ENCODE results near the gene LRCH1. TPM values are rescaled to one million over a fixed set of nuclear protein-coding genes. Genes with fewer than 3 reads are reported as not detected.

LRCH1 gene
- total RNA-seq, 1 experiment from 2014 or later = 11.7 TPM

DNA sequence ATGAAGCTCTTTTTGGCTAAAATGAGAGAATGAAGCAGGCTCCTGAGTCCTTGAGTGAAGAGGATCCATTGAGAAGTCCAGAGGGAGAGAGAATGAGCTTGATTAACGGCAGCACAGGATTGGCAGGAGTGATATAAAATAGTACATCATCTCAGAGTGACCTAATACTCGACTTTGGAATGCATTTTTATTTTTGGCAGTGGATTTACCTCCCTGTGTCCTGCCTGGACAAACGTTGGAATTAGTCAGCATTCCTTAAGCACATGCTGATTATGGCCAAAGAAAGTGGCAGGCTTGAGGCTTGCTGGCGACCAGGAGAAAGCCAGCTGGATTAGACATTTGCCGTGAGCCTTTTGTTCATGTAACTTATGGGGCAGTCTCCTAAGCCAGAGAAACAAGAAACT lies 22.9 kb downstream of the LRCH1 start:
- DNase-seq = no peak
- no peak overlapping the region for H3K27ac Mint-ChIP-seq (ENCODE audit: unreplicated experiment)
- TF ChIP-seq, protein P1, sequence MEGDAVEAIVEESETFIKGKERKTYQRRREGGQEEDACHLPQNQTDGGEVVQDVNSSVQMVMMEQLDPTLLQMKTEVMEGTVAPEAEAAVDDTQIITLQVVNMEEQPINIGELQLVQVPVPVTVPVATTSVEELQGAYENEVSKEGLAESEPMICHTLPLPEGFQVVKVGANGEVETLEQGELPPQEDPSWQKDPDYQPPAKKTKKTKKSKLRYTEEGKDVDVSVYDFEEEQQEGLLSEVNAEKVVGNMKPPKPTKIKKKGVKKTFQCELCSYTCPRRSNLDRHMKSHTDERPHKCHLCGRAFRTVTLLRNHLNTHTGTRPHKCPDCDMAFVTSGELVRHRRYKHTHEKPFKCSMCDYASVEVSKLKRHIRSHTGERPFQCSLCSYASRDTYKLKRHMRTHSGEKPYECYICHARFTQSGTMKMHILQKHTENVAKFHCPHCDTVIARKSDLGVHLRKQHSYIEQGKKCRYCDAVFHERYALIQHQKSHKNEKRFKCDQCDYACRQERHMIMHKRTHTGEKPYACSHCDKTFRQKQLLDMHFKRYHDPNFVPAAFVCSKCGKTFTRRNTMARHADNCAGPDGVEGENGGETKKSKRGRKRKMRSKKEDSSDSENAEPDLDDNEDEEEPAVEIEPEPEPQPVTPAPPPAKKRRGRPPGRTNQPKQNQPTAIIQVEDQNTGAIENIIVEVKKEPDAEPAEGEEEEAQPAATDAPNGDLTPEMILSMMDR (IDR thresholded peaks at IDR 0.05; ENCODE audit: unreplicated experiment) = no peak
- H3K4me1 Mint-ChIP-seq (ENCODE audit: low read depth, unreplicated experiment) = no peaks in the 10 kb centered on the region
- H3K36me3 Mint-ChIP-seq (ENCODE audit: insufficient read depth, unreplicated experiment) = no peaks in the 10 kb centered on the region
- H3K9me3 Mint-ChIP-seq (ENCODE audit: low read depth, unreplicated experiment) = no peaks in the 10 kb centered on the region
- CTCF ChIA-PET = no interaction called here
- H3K4me3 Mint-ChIP-seq (ENCODE audit: low read depth, unreplicated experiment) = no peak overlapping the region
- intact Hi-C loops (cut with micrococcal nuclease; ENCODE audit: unreplicated experiment) = no loop called here
- no TSS peak for BruUV-seq (replicated peaks)
- H3K27me3 Mint-ChIP-seq (ENCODE audit: unreplicated experiment) = no peaks in the 10 kb centered on the region

DNA sequence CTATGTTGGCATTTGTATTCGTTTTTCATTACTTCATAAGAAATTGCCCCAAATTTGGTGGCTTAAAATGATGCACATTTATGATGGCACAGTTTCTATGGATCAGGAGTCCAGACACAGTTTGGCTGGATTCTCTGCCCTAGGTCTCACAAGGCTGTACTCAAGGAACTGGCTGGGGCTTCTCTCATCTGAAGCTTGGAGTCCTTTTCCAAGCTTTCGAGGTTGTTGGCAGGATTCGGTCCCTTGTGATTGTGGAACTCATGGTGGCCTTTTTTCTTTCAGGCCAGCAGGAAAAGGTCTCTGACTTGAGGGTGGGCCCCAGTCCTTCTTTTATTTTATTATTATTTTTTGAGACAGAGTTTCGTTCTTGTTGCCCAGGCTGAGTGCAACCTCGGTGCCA lies 23.8 kb downstream of the LRCH1 start:
- Mint-ChIP-seq H3K4me3 (ENCODE audit: low read depth, unreplicated experiment) (no peak overlapping the region), H3K36me3 (ENCODE audit: insufficient read depth, unreplicated experiment) (no peaks in the 10 kb centered on the region), H3K4me1 (ENCODE audit: low read depth, unreplicated experiment) (no peaks in the 10 kb centered on the region), H3K27ac (ENCODE audit: unreplicated experiment) (no peak overlapping the region), H3K27me3 (ENCODE audit: unreplicated experiment) (no peaks in the 10 kb centered on the region), H3K9me3 (ENCODE audit: low read depth, unreplicated experiment) (no peaks in the 10 kb centered on the region)
- CTCF ChIA-PET = no interaction called here
- TF ChIP-seq, protein P1 (IDR thresholded peaks at IDR 0.05; ENCODE audit: unreplicated experiment) = no peak
- no TSS peak for BruUV-seq (replicated peaks)
- intact Hi-C loops (cut with micrococcal nuclease; ENCODE audit: unreplicated experiment) = no loop called here
- DNase-seq = no peak

DNA sequence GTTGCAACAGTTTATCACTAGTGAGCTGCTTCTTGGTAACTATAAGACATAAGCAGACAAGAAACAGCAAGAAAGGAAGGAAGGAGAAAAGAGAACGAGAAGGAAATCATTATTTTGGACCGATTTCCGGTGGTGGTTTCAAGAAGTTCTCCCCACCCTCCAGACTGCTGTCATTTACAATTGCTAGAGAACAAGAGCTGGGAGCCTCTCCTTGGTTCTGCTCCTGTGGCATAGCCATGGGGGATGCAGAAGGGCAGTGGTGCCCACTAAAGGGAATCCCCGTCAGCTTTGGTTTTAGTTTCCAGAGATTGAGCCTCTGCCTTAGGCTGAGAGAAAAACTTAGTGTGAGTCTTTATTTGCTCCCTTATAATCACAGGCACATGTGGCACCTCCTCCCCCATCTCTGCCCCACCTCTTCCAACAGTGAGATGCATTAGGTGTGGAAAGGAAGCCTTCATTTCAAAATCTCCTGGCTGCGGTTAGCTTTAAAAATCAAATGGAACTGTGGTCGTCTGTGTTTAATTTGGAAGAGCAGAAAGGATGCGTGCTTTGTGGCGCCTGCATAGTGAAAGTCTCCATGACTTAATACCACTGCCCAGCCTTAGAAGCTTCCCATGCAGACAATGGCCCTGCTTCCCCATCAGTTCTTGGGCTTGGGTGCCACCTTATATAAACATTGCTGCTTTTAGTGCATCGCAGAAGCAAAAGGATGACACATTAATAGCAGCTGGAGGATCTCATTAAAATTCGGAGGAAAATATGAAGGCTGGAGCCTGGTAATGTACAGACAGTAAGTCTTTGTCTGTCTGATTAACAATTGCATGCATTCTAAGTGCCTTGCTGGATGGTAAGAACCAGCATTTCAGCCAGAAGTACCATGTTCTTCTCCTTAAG lies 25.0 kb downstream of the LRCH1 start:
- no TSS peak for BruUV-seq (replicated peaks)
- DNase-seq = no peak
- TF ChIP-seq, protein P1 (IDR thresholded peaks at IDR 0.05; ENCODE audit: unreplicated experiment) = no peak
- H3K27ac Mint-ChIP-seq (ENCODE audit: unreplicated experiment) = no peak overlapping the region
- no peaks in the 10 kb centered on the region for H3K4me1 Mint-ChIP-seq (ENCODE audit: low read depth, unreplicated experiment)
- H3K4me3 Mint-ChIP-seq (ENCODE audit: low read depth, unreplicated experiment) = no peak overlapping the region
- intact Hi-C loops (cut with micrococcal nuclease; ENCODE audit: unreplicated experiment) = no loop called here
- CTCF ChIA-PET = no interaction called here
- H3K27me3 Mint-ChIP-seq (ENCODE audit: unreplicated experiment) = no peaks in the 10 kb centered on the region
- no peaks in the 10 kb centered on the region for H3K9me3 Mint-ChIP-seq (ENCODE audit: low read depth, unreplicated experiment)
- H3K36me3 Mint-ChIP-seq (ENCODE audit: insufficient read depth, unreplicated experiment) = no peaks in the 10 kb centered on the region

DNA sequence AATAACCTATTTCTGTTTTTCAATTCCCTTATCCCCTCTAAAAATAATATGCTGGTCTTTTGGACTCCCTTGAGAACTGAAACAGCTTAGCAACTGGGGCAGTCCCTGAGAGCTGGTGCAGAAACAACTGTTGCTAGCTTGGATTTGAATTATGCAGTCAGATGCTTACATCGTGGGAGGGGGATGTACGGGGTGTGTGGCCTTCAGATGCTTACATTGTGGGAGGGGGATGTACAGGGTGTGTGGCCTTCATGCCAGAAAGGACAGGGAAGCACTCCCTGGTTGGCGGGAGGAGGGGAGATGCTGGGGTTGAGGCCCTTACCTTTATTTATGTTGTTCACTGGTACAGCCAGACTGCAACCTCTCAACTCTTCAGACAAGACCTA lies 25.6 kb downstream of the LRCH1 start:
- no peaks in the 10 kb centered on the region for H3K9me3 Mint-ChIP-seq (ENCODE audit: low read depth, unreplicated experiment)
- no peaks in the 10 kb centered on the region for H3K36me3 Mint-ChIP-seq (ENCODE audit: insufficient read depth, unreplicated experiment)
- DNase-seq = no peak
- no peak overlapping the region for H3K4me3 Mint-ChIP-seq (ENCODE audit: low read depth, unreplicated experiment)
- no peaks in the 10 kb centered on the region for H3K4me1 Mint-ChIP-seq (ENCODE audit: low read depth, unreplicated experiment)
- TF ChIP-seq, protein P1 (IDR thresholded peaks at IDR 0.05; ENCODE audit: unreplicated experiment) = no peak
- intact Hi-C loops (cut with micrococcal nuclease; ENCODE audit: unreplicated experiment) = no loop called here
- CTCF ChIA-PET = no interaction called here
- no peak overlapping the region for H3K27ac Mint-ChIP-seq (ENCODE audit: unreplicated experiment)
- BruUV-seq (replicated peaks) = no TSS peak
- no peaks in the 10 kb centered on the region for H3K27me3 Mint-ChIP-seq (ENCODE audit: unreplicated experiment)
